ENCODE data around the gene OR6S1. TPM values are rescaled to one million over a fixed set of nuclear protein-coding genes. Genes with fewer than 3 reads are reported as not detected.

OR6S1 gene
- total RNA-seq, 1 experiment from 2014 or later = not detected

DNA sequence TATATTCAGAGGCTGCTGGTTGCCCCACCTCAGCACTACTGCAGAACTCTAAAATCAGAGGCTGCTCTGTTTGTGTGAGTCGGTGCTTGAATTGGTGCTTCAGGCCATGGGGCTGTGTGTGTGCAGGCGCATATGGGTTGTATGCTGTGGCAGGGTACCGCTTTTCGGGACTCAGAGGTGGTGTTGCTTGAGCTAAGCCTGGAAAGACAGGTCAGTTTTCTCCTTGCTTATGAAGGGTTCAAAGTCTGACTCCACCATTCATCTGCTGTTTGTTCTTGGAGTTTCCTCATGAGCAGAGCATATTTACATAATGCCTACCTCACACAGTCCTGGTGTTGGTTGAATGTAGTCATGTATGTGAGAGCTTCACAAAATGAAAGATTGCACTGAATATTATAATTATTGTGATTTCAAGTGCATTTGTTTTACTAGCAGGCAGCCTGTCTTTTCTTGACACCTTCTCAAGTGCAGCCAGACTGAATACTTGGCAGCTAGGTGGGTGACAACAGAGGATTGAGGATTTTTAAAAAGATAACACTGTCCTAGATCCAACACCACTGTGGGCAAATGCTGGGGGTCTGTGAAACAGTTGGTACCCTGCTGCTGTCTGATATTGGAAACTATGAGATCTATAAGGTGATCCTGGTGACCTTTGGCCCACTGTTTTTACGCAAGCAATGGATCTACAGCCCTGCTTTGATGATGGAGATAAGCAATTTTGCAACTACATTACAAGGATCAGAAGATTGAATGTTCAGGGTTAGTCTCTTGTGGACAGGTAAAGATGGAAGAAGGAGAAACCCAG, 46.1 kb upstream of the OR6S1 start (continued):
- TF ChIP-seq NR1H2 (CRISPR knock-in tag; IDR thresholded peaks at IDR 0.05) (no peak), ZNF232 (CRISPR knock-in tag; IDR thresholded peaks at IDR 0.05) (no peak), ATF1 (CRISPR knock-in tag; IDR thresholded peaks at IDR 0.05) (no peak), CREM (CRISPR knock-in tag; IDR thresholded peaks at IDR 0.05) (no peak)

DNA sequence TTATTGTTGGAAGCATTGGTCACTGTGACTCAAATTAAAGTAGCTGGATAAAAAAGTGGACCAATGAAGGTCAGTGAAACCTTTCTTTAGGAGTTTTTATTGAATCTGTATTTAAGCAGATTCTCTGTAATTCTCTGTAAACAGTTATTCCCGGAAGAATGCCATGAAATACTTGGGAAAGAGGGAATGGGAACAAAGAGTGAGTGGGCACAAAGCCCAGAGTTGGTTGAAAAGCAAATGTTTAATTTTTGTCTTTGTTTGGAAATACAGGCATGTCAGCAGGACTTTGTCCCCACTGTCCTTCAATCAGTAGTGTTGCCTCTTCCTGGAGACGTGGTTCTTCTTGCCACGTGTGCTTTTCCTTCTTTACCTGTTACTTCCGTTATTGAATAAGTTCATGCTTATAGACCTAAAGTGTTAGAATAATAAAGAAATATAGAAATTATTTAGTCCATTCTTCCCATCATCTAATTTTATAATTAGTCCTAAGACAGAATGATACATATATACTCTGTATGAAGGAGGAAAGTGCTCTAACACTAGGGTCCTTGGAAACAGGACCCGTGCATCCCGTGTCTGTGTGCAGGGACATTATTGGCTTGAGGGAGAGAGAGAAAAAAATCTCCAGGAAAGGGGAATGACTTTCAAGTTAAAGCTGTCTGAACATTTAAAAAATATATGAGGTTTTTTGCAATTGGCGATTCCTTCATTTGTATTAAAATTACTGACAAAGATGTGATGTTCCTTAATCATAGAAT, 45.1 kb upstream of the OR6S1 start:
- H3K4me3 Mint-ChIP-seq = no peak overlapping the region

DNA sequence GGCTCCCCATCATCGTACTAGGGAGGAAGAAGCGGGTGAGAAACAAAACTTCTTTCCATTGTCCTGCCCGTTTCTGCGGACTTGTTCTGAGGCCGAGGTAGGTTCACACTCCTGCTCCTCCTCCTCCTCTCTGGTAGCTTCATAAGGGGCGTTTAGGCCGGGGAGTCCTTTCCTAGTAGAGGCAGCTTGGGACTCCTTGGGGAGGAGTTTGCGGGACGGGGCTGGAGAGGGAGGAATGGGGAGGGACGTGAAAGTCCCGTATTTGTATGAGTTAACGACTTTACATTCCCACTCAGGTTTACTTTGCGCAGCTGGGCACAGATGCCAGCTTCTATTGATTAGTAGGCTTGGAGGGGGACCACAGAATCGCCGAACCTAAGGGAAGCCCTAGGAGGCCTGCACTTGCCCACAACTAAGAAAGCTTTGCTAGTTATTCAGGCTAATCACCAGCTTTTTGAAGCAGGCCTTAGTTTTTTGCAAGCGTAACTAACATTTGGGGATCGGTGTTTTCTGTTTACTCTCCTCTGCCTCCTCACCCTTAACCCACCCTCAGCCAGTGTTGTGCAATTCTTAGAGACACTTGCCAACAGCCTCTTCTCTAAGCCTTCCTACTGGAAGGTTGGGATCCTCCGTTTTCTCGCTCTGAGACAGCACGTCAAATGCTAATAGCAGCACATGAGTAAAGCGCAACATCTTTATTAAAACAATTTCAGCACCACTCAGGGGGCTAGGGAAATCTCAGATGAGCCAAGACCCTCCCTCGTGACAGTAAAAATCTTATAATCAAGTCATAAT, 43.4 kb upstream of the OR6S1 start:
- ChIA-PET CTCF (interaction anchor here (0.5 to 8.1 kb wide), 17 partner anchors 9 to 387 kb away, joined by 3 to 106 read pairs (median 5); no protein-coding TSS in a partner anchor), POLR2A (interaction anchor here (1.0 to 1.4 kb wide), 4 partner anchors 28 to 342 kb away, joined by 3 to 4 read pairs (median 3); no protein-coding TSS in a partner anchor)
- H3K27me3 Mint-ChIP-seq (ENCODE audit: low read depth) = peaks cover 10% of the 10 kb centered on the region
- H3K36me3 Mint-ChIP-seq = no peaks in the 10 kb centered on the region
- peaks cover 22% of the 10 kb centered on the region for H3K4me1 Mint-ChIP-seq
- peak overlapping the region; percentile 18 for H3K27ac Mint-ChIP-seq
- TF ChIP-seq HMGA2 (CRISPR knock-in tag; IDR thresholded peaks at IDR 0.05) (no peak), GABPB1 (CRISPR knock-in tag; IDR thresholded peaks at IDR 0.05) (peak; percentile 75)
- ATAC-seq = peak; percentile 7
- no peaks in the 10 kb centered on the region for H3K9me3 Mint-ChIP-seq
- DNase-seq (ENCODE audit: low spot score) = peak; percentile 29
- no peak overlapping the region for H3K4me3 Mint-ChIP-seq

More for the DNA sequence above, 45.1 kb upstream of the OR6S1 start:
- H3K4me1 Mint-ChIP-seq = peaks cover 12% of the 10 kb centered on the region
- H3K27me3 Mint-ChIP-seq (ENCODE audit: low read depth) = peaks cover 9% of the 10 kb centered on the region
- H3K9me3 Mint-ChIP-seq = no peaks in the 10 kb centered on the region
- TF ChIP-seq, protein P1, sequence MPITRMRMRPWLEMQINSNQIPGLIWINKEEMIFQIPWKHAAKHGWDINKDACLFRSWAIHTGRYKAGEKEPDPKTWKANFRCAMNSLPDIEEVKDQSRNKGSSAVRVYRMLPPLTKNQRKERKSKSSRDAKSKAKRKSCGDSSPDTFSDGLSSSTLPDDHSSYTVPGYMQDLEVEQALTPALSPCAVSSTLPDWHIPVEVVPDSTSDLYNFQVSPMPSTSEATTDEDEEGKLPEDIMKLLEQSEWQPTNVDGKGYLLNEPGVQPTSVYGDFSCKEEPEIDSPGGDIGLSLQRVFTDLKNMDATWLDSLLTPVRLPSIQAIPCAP (CRISPR knock-in tag; IDR thresholded peaks at IDR 0.05) = no peak
- TF ChIP-seq GABPB1 (CRISPR knock-in tag; IDR thresholded peaks at IDR 0.05) = peak; percentile 81
- ATAC-seq (no peak), DNase-seq (ENCODE audit: low spot score) (no peak)
- POLR2A ChIA-PET = no interaction called here
- no peak overlapping the region for H3K27ac Mint-ChIP-seq
- no peaks in the 10 kb centered on the region for H3K36me3 Mint-ChIP-seq
- CTCF ChIA-PET = interaction anchor here (1.2 to 8.1 kb wide), 2 partner anchors 29 kb away, joined by 6 to 106 read pairs; no protein-coding TSS in a partner anchor

DNA sequence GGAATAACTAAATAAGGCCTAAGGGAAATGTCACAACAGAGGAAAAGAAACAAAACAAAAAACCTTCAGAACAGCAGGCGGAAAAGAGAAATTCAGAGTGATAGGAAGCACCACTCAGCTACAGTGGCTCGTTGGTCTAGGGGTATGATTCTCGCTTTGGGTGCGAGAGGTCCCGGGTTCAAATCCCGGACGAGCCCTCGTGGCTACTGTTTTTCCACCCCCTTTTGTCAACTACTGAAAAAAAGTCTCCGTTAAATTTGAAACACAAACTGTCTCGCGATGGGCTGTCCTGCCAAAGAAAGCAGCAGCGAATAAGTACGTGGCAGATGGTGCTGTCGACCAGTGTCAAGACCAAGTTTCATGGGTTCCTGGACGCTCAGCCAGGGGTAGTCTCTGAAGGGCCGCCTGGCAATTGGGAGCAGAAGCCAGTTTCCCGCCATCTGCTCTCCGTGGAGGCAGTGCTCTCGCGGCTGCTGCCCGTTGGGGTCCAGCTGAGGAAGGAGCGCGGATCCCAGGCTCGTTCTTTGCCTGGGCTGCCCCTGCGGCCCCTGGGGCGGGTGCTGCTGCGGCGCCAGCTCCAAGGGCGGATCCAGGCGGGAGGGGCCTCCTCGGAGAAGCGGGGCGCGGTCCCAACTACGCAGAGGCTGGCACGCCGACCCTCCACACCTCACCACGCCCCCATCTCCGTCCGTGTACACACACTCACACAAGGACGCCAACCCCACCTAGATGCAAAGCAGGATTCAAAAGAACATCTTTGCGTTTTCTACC, 42.6 kb upstream of the OR6S1 start, which contains the start of gene RNASE4:
TSS of gene RNASE4 (plus strand) at position 670 of the 771 bp plus-strand sequence. CDS start 14,812 bp downstream, outside the sequence.
- no peaks in the 10 kb centered on the region for H3K9me3 Mint-ChIP-seq
- H3K4me1 Mint-ChIP-seq = peaks cover 25% of the 10 kb centered on the region
- DNase-seq (ENCODE audit: low spot score) = peak; percentile 82
- peak; percentile 35 for ATAC-seq
- H3K27ac Mint-ChIP-seq = peak within 1 kb of the TSS; percentile 18
- ChIA-PET POLR2A (interaction anchor here (0.8 to 3.6 kb wide), 7 partner anchors 27 to 341 kb away, joined by 3 to 24 read pairs (median 3); partner anchors contain the start of genes APEX1, OSGEP and PARP2), CTCF (interaction anchor here (0.6 to 8.1 kb wide), 19 partner anchors 8 to 388 kb away, joined by 3 to 106 read pairs (median 5); no protein-coding TSS in a partner anchor)
- no peaks in the 10 kb centered on the region for H3K36me3 Mint-ChIP-seq
- H3K4me3 Mint-ChIP-seq = no peak within 1 kb of the TSS
- peaks cover 10% of the 10 kb centered on the region for H3K27me3 Mint-ChIP-seq (ENCODE audit: low read depth)
- TF ChIP-seq RORB (CRISPR knock-in tag; IDR thresholded peaks at IDR 0.05) = no peak
- no peak for TF ChIP-seq ZNF232 (CRISPR knock-in tag; IDR thresholded peaks at IDR 0.05)
- no peak for TF ChIP-seq OVOL2 (CRISPR knock-in tag; IDR thresholded peaks at IDR 0.05; ENCODE audit: borderline replicate concordance)
- TF ChIP-seq GABPB1 (CRISPR knock-in tag; IDR thresholded peaks at IDR 0.05) = peak; percentile 58
- TF ChIP-seq TP53 (CRISPR knock-in tag; IDR thresholded peaks at IDR 0.05) = 0 out of 2 replicates have a peak, but pooled peaks have one; percentile 49
- TF ChIP-seq, protein P2, sequence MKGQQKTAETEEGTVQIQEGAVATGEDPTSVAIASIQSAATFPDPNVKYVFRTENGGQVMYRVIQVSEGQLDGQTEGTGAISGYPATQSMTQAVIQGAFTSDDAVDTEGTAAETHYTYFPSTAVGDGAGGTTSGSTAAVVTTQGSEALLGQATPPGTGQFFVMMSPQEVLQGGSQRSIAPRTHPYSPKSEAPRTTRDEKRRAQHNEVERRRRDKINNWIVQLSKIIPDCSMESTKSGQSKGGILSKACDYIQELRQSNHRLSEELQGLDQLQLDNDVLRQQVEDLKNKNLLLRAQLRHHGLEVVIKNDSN (CRISPR knock-in tag; IDR thresholded peaks at IDR 0.05) = 0 out of 2 replicates have a peak, but pooled peaks have one; percentile 4
- TF ChIP-seq, protein P3, sequence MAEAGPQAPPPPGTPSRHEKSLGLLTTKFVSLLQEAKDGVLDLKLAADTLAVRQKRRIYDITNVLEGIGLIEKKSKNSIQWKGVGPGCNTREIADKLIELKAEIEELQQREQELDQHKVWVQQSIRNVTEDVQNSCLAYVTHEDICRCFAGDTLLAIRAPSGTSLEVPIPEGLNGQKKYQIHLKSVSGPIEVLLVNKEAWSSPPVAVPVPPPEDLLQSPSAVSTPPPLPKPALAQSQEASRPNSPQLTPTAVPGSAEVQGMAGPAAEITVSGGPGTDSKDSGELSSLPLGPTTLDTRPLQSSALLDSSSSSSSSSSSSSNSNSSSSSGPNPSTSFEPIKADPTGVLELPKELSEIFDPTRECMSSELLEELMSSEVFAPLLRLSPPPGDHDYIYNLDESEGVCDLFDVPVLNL (CRISPR knock-in tag; IDR thresholded peaks at IDR 0.05; ENCODE audit: borderline replicate concordance, low read depth) = peak; percentile 45; the same call in 1 of the 2 replicates
- TF ChIP-seq, protein P4, sequence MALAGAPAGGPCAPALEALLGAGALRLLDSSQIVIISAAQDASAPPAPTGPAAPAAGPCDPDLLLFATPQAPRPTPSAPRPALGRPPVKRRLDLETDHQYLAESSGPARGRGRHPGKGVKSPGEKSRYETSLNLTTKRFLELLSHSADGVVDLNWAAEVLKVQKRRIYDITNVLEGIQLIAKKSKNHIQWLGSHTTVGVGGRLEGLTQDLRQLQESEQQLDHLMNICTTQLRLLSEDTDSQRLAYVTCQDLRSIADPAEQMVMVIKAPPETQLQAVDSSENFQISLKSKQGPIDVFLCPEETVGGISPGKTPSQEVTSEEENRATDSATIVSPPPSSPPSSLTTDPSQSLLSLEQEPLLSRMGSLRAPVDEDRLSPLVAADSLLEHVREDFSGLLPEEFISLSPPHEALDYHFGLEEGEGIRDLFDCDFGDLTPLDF (CRISPR knock-in tag; IDR thresholded peaks at IDR 0.05) = no peak
- no peak for TF ChIP-seq ELF4 (CRISPR knock-in tag; IDR thresholded peaks at IDR 0.05; ENCODE audit: low read depth)
- 0 out of 2 replicates have a peak, but pooled peaks have one; percentile 27 for TF ChIP-seq GTF2I (CRISPR knock-in tag; conservative IDR thresholded peaks at IDR 0.05)
- 0 out of 2 replicates have a peak, but pooled peaks have one; percentile 64 for TF ChIP-seq ZNF219 (CRISPR knock-in tag; IDR thresholded peaks at IDR 0.05; ENCODE audit: borderline replicate concordance)
